ENCODE results near the gene CAMTA1. TPM values are rescaled to one million over a fixed set of nuclear protein-coding genes. Genes with fewer than 3 reads are reported as not detected.

CAMTA1 gene
- total RNA-seq, 1 experiment from 2014 or later: 85.2 TPM

- Histone ChIP-seq H3K4me3 (ENCODE audit: low read depth, low read length, poor library complexity, severe bottlenecking) (no peak overlapping the region), H3K4me1 (ENCODE audit: insufficient read depth, low read length, poor library complexity, severe bottlenecking) (no peaks in the 10 kb centered on the region), H3K36me3 (ENCODE audit: insufficient read depth, low read length, poor library complexity, severe bottlenecking) (no peaks in the 10 kb centered on the region), H3K27me3 (replicated peaks; ENCODE audit: insufficient read depth, low read depth, low read length, poor library complexity) (peaks cover 24% of the 10 kb centered on the region), H3K9me3 (ENCODE audit: low read depth, low read length, poor library complexity, severe bottlenecking) (no peaks in the 10 kb centered on the region), H3K27ac (ENCODE audit: low read depth, low read length, poor library complexity, severe bottlenecking) (no peak overlapping the region)
- ChIA-PET POLR2A (ENCODE audit: low non-redundant PET) (no interaction called here), CTCF (no interaction called here)
- no peak for DNase-seq (ENCODE audit: low spot score)
- TF ChIP-seq EZH2 (IDR thresholded peaks at IDR 0.05; ENCODE audit: borderline replicate concordance, low read depth, low read length, poor library complexity, severe bottlenecking): no peak
- TF ChIP-seq, protein P1, sequence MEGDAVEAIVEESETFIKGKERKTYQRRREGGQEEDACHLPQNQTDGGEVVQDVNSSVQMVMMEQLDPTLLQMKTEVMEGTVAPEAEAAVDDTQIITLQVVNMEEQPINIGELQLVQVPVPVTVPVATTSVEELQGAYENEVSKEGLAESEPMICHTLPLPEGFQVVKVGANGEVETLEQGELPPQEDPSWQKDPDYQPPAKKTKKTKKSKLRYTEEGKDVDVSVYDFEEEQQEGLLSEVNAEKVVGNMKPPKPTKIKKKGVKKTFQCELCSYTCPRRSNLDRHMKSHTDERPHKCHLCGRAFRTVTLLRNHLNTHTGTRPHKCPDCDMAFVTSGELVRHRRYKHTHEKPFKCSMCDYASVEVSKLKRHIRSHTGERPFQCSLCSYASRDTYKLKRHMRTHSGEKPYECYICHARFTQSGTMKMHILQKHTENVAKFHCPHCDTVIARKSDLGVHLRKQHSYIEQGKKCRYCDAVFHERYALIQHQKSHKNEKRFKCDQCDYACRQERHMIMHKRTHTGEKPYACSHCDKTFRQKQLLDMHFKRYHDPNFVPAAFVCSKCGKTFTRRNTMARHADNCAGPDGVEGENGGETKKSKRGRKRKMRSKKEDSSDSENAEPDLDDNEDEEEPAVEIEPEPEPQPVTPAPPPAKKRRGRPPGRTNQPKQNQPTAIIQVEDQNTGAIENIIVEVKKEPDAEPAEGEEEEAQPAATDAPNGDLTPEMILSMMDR (conservative IDR thresholded peaks at IDR 0.05; ENCODE audit: low read depth, low read length): no peak
- intact Hi-C loops (cut with micrococcal nuclease; ENCODE audit: unreplicated experiment): no loop called here
- no TSS peak for BruUV-seq (replicated peaks)
Measured at GRCh38 chr1:7190261-7190660, 405.0 kb downstream of the CAMTA1 start.

DNA sequence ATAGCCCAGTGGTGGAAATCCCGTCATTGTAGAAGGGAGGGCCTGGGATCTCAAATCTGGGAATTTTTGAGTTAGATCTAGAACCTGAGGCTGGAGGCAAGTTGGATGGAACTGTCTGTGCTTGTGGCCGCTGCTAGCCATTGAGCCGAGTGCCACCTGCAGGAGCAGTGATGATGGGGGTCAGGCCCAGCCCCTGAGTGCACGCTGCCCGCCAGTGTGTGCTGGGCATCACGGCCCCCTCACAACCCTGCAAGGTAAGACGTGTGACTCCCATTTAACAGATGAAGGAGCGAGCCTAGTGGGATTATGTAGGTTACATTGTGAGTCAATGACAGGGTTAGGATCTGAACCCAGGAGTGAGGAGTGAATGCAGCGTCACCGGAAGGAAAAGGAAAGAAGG, 407.2 kb downstream of the CAMTA1 start:
- no peak for DNase-seq (ENCODE audit: low spot score)
- Histone ChIP-seq H3K4me1 (ENCODE audit: insufficient read depth, low read length, poor library complexity, severe bottlenecking) (no peaks in the 10 kb centered on the region), H3K36me3 (ENCODE audit: insufficient read depth, low read length, poor library complexity, severe bottlenecking) (no peaks in the 10 kb centered on the region), H3K27me3 (replicated peaks; ENCODE audit: insufficient read depth, low read depth, low read length, poor library complexity) (peaks cover 4% of the 10 kb centered on the region), H3K27ac (ENCODE audit: low read depth, low read length, poor library complexity, severe bottlenecking) (no peak overlapping the region), H3K9me3 (ENCODE audit: low read depth, low read length, poor library complexity, severe bottlenecking) (no peaks in the 10 kb centered on the region), H3K4me3 (ENCODE audit: low read depth, low read length, poor library complexity, severe bottlenecking) (no peak overlapping the region)
- TF ChIP-seq, protein P1 (conservative IDR thresholded peaks at IDR 0.05; ENCODE audit: low read depth, low read length): no peak
- TF ChIP-seq EZH2 (IDR thresholded peaks at IDR 0.05; ENCODE audit: borderline replicate concordance, low read depth, low read length, poor library complexity, severe bottlenecking): no peak
- ChIA-PET CTCF (no interaction called here), POLR2A (ENCODE audit: low non-redundant PET) (no interaction called here)
- BruUV-seq (replicated peaks): no TSS peak
- intact Hi-C loops (cut with micrococcal nuclease; ENCODE audit: unreplicated experiment): no loop called here

DNA sequence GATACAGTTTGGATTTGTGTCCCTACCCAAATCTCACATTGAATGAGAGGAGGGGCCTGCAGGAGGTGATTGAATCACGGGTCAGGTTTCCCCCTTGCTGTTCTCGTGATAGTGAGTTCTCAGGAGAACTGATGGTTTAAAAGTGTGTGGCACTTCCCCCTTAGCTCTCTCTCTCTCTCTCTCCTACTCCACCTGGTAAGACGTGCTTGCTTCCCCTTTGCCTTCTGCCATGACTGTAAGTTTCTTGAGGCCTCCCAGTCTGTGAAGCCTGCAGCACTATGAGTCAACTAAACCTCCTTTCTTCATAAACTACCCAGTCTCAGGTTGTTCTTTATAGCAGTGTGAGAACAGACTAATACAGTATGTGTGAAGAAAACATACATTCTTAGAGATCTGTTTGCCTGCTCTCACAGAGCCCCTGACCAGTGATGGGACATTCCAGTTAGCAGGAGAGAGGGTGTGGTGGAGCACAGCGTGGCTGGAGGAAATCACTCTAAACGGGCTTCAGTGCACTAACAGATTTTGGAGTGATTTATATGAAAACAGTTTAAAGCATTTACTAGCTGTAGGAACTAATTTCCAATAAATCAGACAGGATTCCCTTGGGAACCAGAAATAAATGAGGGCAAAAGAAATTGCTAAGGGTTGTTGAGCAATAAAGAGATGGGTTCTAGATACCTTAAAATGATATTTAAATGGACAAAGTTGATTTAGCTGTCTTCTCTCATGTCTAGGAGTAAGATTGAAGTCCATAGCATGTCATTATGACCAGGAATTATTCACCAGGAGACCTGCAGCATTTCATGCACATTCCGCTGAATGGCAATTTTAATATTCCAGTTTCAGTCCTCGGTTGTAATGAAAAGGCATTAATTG, 411.0 kb downstream of the CAMTA1 start:
- no peaks in the 10 kb centered on the region for H3K27me3 ChIP-seq (replicated peaks; ENCODE audit: insufficient read depth, low read depth, low read length, poor library complexity)
- no peak for DNase-seq (ENCODE audit: low spot score)
- H3K36me3 ChIP-seq (ENCODE audit: insufficient read depth, low read length, poor library complexity, severe bottlenecking): no peaks in the 10 kb centered on the region
- no peak overlapping the region for H3K4me3 ChIP-seq (ENCODE audit: low read depth, low read length, poor library complexity, severe bottlenecking)
- H3K4me1 ChIP-seq (ENCODE audit: insufficient read depth, low read length, poor library complexity, severe bottlenecking): no peaks in the 10 kb centered on the region
- ChIA-PET POLR2A (ENCODE audit: low non-redundant PET) (no interaction called here), CTCF (no interaction called here)
- intact Hi-C loops (cut with micrococcal nuclease; ENCODE audit: unreplicated experiment): no loop called here
- no peak for TF ChIP-seq EZH2 (IDR thresholded peaks at IDR 0.05; ENCODE audit: borderline replicate concordance, low read depth, low read length, poor library complexity, severe bottlenecking)
- TF ChIP-seq, protein P1 (conservative IDR thresholded peaks at IDR 0.05; ENCODE audit: low read depth, low read length): no peak
- no peak overlapping the region for H3K27ac ChIP-seq (ENCODE audit: low read depth, low read length, poor library complexity, severe bottlenecking)
- no TSS peak for BruUV-seq (replicated peaks)
- no peaks in the 10 kb centered on the region for H3K9me3 ChIP-seq (ENCODE audit: low read depth, low read length, poor library complexity, severe bottlenecking)

Measured in A673 (cell line).